KMS-11 (cell line): ENCODE results near the gene NSL1.

ENCODE experiments used
- H2AFZ ChIP-seq: fragments of 200-600 bp; sonication (generic); 2 replicates; pipeline ENCODE4 v1.6.1; 2016; ENCODE audit warnings: antibody characterized with exemption, mixed run types, low read depth
- H3K27ac ChIP-seq: fragments of 200-600 bp; sonication (generic); 2 replicates; pipeline ENCODE4 v1.6.1; 2016; ENCODE audit warnings: mild to moderate bottlenecking, mixed run types
- H3K27me3 ChIP-seq: fragments of 200-600 bp; sonication (generic); 2 replicates; pipeline ENCODE4 v1.6.1; 2017; ENCODE audit warnings: mild to moderate bottlenecking, low read depth, mixed run types, moderate library complexity; ENCODE audit not compliant: insufficient read depth
- H3K36me3 ChIP-seq: fragments of 200-600 bp; sonication (generic); 2 replicates; pipeline ENCODE4 v1.6.1; 2017; ENCODE audit warnings: mild to moderate bottlenecking, mixed run types; ENCODE audit not compliant: insufficient read depth
- H3K4me1 ChIP-seq: fragments of 200-600 bp; sonication (generic); 2 replicates; pipeline ENCODE4 v1.6.1; 2016; ENCODE audit warnings: mild to moderate bottlenecking, low read depth, mixed run types; ENCODE audit not compliant: poor library complexity, severe bottlenecking
- H3K4me2 ChIP-seq: fragments of 200-600 bp; sonication (generic); 2 replicates; pipeline ENCODE4 v1.7.0; 2016; ENCODE audit warnings: mild to moderate bottlenecking, mixed run types
- H3K4me3 ChIP-seq: fragments of 200-600 bp; sonication (generic); IDR thresholded peaks from 2 replicates; pipeline ENCODE4 v1.6.1; 2017; ENCODE audit warnings: low read depth, low read length, mixed read lengths; ENCODE audit not compliant: insufficient read depth
- H3K79me2 ChIP-seq: fragments of 200-600 bp; sonication (generic); 2 replicates; pipeline ENCODE4 v1.6.1; 2016; ENCODE audit warnings: low read depth, mixed run types; ENCODE audit not compliant: insufficient read depth
- H3K9ac ChIP-seq: fragments of 200-600 bp; sonication (generic); 2 replicates; pipeline ENCODE4 v1.6.1; 2016; ENCODE audit warnings: mild to moderate bottlenecking, mixed run types
- H4K20me1 ChIP-seq: fragments of 200-600 bp; sonication (generic); 2 replicates; pipeline ENCODE4 v1.6.1; 2016; ENCODE audit warnings: mild to moderate bottlenecking, mixed run types; ENCODE audit not compliant: insufficient read depth
- CTCF ChIP-seq: fragments of 200-600 bp; sonication (generic); conservative IDR thresholded peaks from 2 replicates; pipeline ENCODE4 v1.6.1; 2017; ENCODE audit warnings: low read depth, mild to moderate bottlenecking, antibody characterized with exemption, low read length, moderate library complexity, mixed read lengths

The NSL1 gene

GRCh38 chr1:212685429-212685828, 106.1 kb downstream of the NSL1 start:
- no peaks in the 10 kb centered on the region for H3K27me3 ChIP-seq
- H3K4me1 ChIP-seq: no peaks in the 10 kb centered on the region
- no peak overlapping the region for H3K4me2 ChIP-seq
- no peak overlapping the region for H3K9ac ChIP-seq
- no peaks in the 10 kb centered on the region for H3K36me3 ChIP-seq
- H2AFZ ChIP-seq: no peak overlapping the region
- no peak overlapping the region for H3K4me3 ChIP-seq
- no peak for TF ChIP-seq CTCF
- H4K20me1 ChIP-seq: no peaks in the 10 kb centered on the region
- H3K27ac ChIP-seq: no peak overlapping the region
- H3K79me2 ChIP-seq: no peaks in the 10 kb centered on the region

- H3K4me2 ChIP-seq: no peak overlapping the region
- no peaks in the 10 kb centered on the region for H3K27me3 ChIP-seq
- H3K27ac ChIP-seq: no peak overlapping the region
- no peaks in the 10 kb centered on the region for H3K79me2 ChIP-seq
- H3K4me3 ChIP-seq: no peak overlapping the region
- no peaks in the 10 kb centered on the region for H3K4me1 ChIP-seq
- H3K9ac ChIP-seq: no peak overlapping the region
- H3K36me3 ChIP-seq: no peaks in the 10 kb centered on the region
- no peak for TF ChIP-seq CTCF
- H2AFZ ChIP-seq: no peak overlapping the region
- no peaks in the 10 kb centered on the region for H4K20me1 ChIP-seq
Measured at GRCh38 chr1:212684521-212685090, 107.0 kb downstream of the NSL1 start.

DNA sequence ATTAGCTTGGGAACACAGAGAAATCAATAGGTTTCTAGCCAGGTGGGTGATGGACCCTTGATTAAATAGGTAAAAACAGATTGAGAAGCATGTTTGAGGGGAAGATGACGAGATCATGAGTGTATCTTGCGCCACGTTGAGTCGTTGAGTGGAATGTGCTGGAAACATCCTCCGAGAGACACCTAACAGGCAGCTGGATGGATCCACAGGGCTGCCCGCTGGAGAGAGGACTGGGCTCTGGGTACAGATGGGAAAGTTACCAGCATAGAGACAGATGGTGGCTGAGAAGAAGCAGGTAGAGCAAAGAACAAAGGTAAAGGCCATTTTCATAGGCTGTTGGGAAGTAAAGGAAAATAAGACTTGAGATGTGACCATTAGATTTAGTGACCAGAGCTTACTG, 107.5 kb downstream of the NSL1 start:
- H4K20me1 ChIP-seq: no peaks in the 10 kb centered on the region
- H3K27me3 ChIP-seq: no peaks in the 10 kb centered on the region
- H3K4me3 ChIP-seq: no peak overlapping the region
- no peaks in the 10 kb centered on the region for H3K36me3 ChIP-seq
- H3K79me2 ChIP-seq: no peaks in the 10 kb centered on the region
- H3K9ac ChIP-seq: no peak overlapping the region
- no peak overlapping the region for H2AFZ ChIP-seq
- no peak overlapping the region for H3K27ac ChIP-seq
- no peaks in the 10 kb centered on the region for H3K4me1 ChIP-seq
- H3K4me2 ChIP-seq: no peak overlapping the region
- TF ChIP-seq CTCF: no peak

- H3K4me2 ChIP-seq: no peak overlapping the region
- H3K27me3 ChIP-seq: no peaks in the 10 kb centered on the region
- H3K36me3 ChIP-seq: no peaks in the 10 kb centered on the region
- no peak overlapping the region for H2AFZ ChIP-seq
- no peaks in the 10 kb centered on the region for H3K4me1 ChIP-seq
- H3K79me2 ChIP-seq: no peaks in the 10 kb centered on the region
- H3K27ac ChIP-seq: no peak overlapping the region
- H4K20me1 ChIP-seq: no peaks in the 10 kb centered on the region
- H3K9ac ChIP-seq: no peak overlapping the region
- H3K4me3 ChIP-seq: no peak overlapping the region
- TF ChIP-seq CTCF: no peak
Measured at GRCh38 chr1:212683357-212683722, 108.2 kb downstream of the NSL1 start.
